Measurements from ENCODE around the gene EPN3. TPM values are rescaled to one million over a fixed set of nuclear protein-coding genes. Genes with fewer than 3 reads are reported as not detected.

EPN3 gene
- total RNA-seq, 1 donor from 2014 or later = 0.24 TPM

- H3K4me3 Mint-ChIP-seq = no peak overlapping the region
- DNase-seq (ENCODE audit: low spot score) = no peak
- peaks cover 8% of the 10 kb centered on the region for H3K4me1 Mint-ChIP-seq
- Histone ChIP-seq H3K79me2 (ENCODE audit: low read depth) (no peaks in the 10 kb centered on the region), H3K4me3 (no peak overlapping the region), H3K4me1 (peaks cover 8% of the 10 kb centered on the region), H3K36me3 (no peaks in the 10 kb centered on the region), H3F3A (ENCODE audit: low read depth) (no peaks in the 10 kb centered on the region), H4K20me1 (ENCODE audit: low read depth) (peaks cover 8% of the 10 kb centered on the region), H3K27me3 (peaks cover 7% of the 10 kb centered on the region), H3K9me3 (ENCODE audit: low read depth) (no peaks in the 10 kb centered on the region), H2AFZ (replicated peaks) (no peak overlapping the region), H3K9ac (no peak overlapping the region), H3K27ac (no peak overlapping the region), H3K4me2 (no peak overlapping the region)
- H3K27ac Mint-ChIP-seq = no peak overlapping the region
- TF ChIP-seq EZH2 (IDR thresholded peaks at IDR 0.05) (no peak), EZH2phosphoT487 (IDR thresholded peaks at IDR 0.05) (no peak)
- TF ChIP-seq, protein P1, sequence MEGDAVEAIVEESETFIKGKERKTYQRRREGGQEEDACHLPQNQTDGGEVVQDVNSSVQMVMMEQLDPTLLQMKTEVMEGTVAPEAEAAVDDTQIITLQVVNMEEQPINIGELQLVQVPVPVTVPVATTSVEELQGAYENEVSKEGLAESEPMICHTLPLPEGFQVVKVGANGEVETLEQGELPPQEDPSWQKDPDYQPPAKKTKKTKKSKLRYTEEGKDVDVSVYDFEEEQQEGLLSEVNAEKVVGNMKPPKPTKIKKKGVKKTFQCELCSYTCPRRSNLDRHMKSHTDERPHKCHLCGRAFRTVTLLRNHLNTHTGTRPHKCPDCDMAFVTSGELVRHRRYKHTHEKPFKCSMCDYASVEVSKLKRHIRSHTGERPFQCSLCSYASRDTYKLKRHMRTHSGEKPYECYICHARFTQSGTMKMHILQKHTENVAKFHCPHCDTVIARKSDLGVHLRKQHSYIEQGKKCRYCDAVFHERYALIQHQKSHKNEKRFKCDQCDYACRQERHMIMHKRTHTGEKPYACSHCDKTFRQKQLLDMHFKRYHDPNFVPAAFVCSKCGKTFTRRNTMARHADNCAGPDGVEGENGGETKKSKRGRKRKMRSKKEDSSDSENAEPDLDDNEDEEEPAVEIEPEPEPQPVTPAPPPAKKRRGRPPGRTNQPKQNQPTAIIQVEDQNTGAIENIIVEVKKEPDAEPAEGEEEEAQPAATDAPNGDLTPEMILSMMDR (IDR thresholded peaks at IDR 0.05) = no peak
- peaks cover 2% of the 10 kb centered on the region for H3K36me3 Mint-ChIP-seq
- H3K9me3 Mint-ChIP-seq = no peaks in the 10 kb centered on the region
- peaks cover 8% of the 10 kb centered on the region for H3K27me3 Mint-ChIP-seq (ENCODE audit: insufficient read depth, low read depth)
Observed at GRCh38 chr17:50551884-50552283, 19.3 kb downstream of the EPN3 start.

DNA sequence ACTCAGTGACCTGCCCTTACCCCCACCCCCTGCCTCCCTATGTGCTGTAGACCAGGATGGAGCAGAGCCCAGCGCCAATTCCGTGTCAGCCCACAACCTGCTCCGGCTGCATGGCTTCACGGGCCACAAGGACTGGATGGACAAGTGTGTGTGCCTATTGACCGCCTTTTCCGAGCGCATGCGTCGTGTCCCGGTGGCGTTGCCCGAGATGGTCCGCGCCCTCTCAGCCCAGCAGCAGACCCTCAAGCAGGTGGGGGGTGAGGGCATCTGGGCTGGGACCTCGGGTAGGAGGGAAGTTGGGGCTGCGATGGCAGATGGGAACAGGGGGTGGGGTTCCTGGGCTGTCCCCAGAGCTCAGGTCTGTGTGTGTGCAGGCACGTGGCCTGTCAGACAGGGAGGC, 21.7 kb downstream of the EPN3 start:
- H3K4me3 ChIP-seq = no peak overlapping the region
- peak overlapping the region; percentile 65 for H3K27ac Mint-ChIP-seq
- no peak overlapping the region for H3K27ac ChIP-seq
- H3K9me3 ChIP-seq (ENCODE audit: low read depth) = no peaks in the 10 kb centered on the region
- TF ChIP-seq EZH2phosphoT487 (IDR thresholded peaks at IDR 0.05) = no peak
- no peak for TF ChIP-seq EZH2 (IDR thresholded peaks at IDR 0.05)
- TF ChIP-seq, protein P1 (IDR thresholded peaks at IDR 0.05) = no peak
- DNase-seq (ENCODE audit: low spot score) = no peak
- peaks cover 30% of the 10 kb centered on the region for H3K27me3 ChIP-seq
- peaks cover 19% of the 10 kb centered on the region for H3K4me1 ChIP-seq
- H3F3A ChIP-seq (ENCODE audit: low read depth) = peaks cover 19% of the 10 kb centered on the region
- no peak overlapping the region for H2AFZ ChIP-seq (replicated peaks)
- H3K27me3 Mint-ChIP-seq (ENCODE audit: insufficient read depth, low read depth) = peaks cover 26% of the 10 kb centered on the region
- H3K79me2 ChIP-seq (ENCODE audit: low read depth) = no peaks in the 10 kb centered on the region
- no peak overlapping the region for H3K4me2 ChIP-seq
- H4K20me1 ChIP-seq (ENCODE audit: low read depth) = peaks cover 15% of the 10 kb centered on the region
- H3K36me3 ChIP-seq = no peaks in the 10 kb centered on the region
- no peak overlapping the region for H3K4me3 Mint-ChIP-seq
- H3K9me3 Mint-ChIP-seq = no peaks in the 10 kb centered on the region
- peaks cover 24% of the 10 kb centered on the region for H3K4me1 Mint-ChIP-seq
- peaks cover 2% of the 10 kb centered on the region for H3K36me3 Mint-ChIP-seq
- H3K9ac ChIP-seq = no peak overlapping the region

DNA sequence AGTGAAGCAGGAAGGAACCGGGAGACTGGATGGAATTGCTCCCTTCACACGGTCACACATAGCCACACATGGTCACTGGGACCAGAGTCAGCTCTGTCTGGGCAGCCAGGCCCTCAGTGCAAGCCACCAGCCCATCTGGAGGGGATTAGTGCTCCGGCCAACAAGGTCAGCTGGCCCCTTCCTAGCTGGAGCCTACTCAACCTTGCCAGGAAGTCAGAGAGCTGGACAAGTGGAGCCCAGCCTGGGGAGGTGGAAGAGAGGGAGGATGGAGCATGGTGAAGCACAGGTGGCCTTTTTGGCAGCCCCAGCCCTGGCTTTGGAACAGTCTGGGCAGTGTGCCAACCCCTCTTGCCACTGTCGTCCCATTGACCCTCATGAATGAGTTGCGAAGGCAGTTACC, 24.3 kb downstream of the EPN3 start:
- no peak overlapping the region for H3K4me2 ChIP-seq
- no peak overlapping the region for H3K27ac ChIP-seq
- no peak for DNase-seq (ENCODE audit: low spot score)
- no peaks in the 10 kb centered on the region for H3K36me3 ChIP-seq
- no peaks in the 10 kb centered on the region for H3K79me2 ChIP-seq (ENCODE audit: low read depth)
- peaks cover 52% of the 10 kb centered on the region for H3K27me3 ChIP-seq
- no peak overlapping the region for H2AFZ ChIP-seq (replicated peaks)
- Mint-ChIP-seq H3K27ac (no peak overlapping the region), H3K27me3 (ENCODE audit: insufficient read depth, low read depth) (peaks cover 32% of the 10 kb centered on the region), H3K9me3 (no peaks in the 10 kb centered on the region), H3K4me3 (no peak overlapping the region), H3K36me3 (no peaks in the 10 kb centered on the region), H3K4me1 (peaks cover 24% of the 10 kb centered on the region)
- H3K4me3 ChIP-seq = no peak overlapping the region
- no peaks in the 10 kb centered on the region for H3K9me3 ChIP-seq (ENCODE audit: low read depth)
- H3K4me1 ChIP-seq = peaks cover 24% of the 10 kb centered on the region
- H3K9ac ChIP-seq = no peak overlapping the region
- TF ChIP-seq, protein P1 (IDR thresholded peaks at IDR 0.05) = no peak
- TF ChIP-seq EZH2 (IDR thresholded peaks at IDR 0.05) (no peak), EZH2phosphoT487 (IDR thresholded peaks at IDR 0.05) (no peak)
- peaks cover 21% of the 10 kb centered on the region for H4K20me1 ChIP-seq (ENCODE audit: low read depth)
- peaks cover 40% of the 10 kb centered on the region for H3F3A ChIP-seq (ENCODE audit: low read depth)
